Iris pigment epithelial cell (primary cell): ENCODE data around the gene APBB2.
A peak's percentile ranks its signal among the peaks of the same experiment; 100 is the strongest.
"Not testable (repeated sequence)": the region's sequence is repeated elsewhere in the genome, so short reads cannot be mapped to it uniquely, and the experiment has no call there.

Experiments used
- DNase-seq: peaks from one replicate; pipeline ENCODE4 v3.0.0-alpha.2; 2011; ENCODE audit warnings: low read depth

Gene APBB2

GRCh38 chr4:40905414-40905813 lies 308.9 kb downstream of the APBB2 start:
- DNase-seq = no peak

- DNase-seq = not testable (repeated sequence)
These were observed 313.8 kb downstream of the APBB2 start for GRCh38 chr4:40900531-40900930.

GRCh38 chr4:40897557-40898203 lies 316.7 kb downstream of the APBB2 start:
- DNase-seq = peak; percentile 61

- DNase-seq = no peak
These were observed 323.6 kb downstream of the APBB2 start for GRCh38 chr4:40890764-40891163.

- DNase-seq = no peak
These were observed 324.1 kb downstream of the APBB2 start for GRCh38 chr4:40890199-40890598.

- no peak for DNase-seq
These were observed 325.4 kb downstream of the APBB2 start for GRCh38 chr4:40888933-40889332.

- DNase-seq = peak; percentile 94
These were observed 326.6 kb downstream of the APBB2 start for GRCh38 chr4:40887764-40888131.

GRCh38 chr4:40886931-40887763 lies 327.2 kb downstream of the APBB2 start:
- DNase-seq = no peak

GRCh38 chr4:40881851-40882250 lies 332.5 kb downstream of the APBB2 start:
- DNase-seq = no peak

- no peak for DNase-seq
These were observed 333.2 kb downstream of the APBB2 start for GRCh38 chr4:40881096-40881495.

GRCh38 chr4:40878548-40879055 lies 335.7 kb downstream of the APBB2 start:
- no peak for DNase-seq

- no peak for DNase-seq
These were observed 337.3 kb downstream of the APBB2 start for GRCh38 chr4:40877081-40877480.

- DNase-seq = no peak
These were observed 338.7 kb downstream of the APBB2 start for GRCh38 chr4:40875507-40876150.

GRCh38 chr4:40874901-40875300 lies 339.4 kb downstream of the APBB2 start:
- DNase-seq = no peak

GRCh38 chr4:40874331-40874730 lies 340.0 kb downstream of the APBB2 start:
- DNase-seq = no peak

- DNase-seq = no peak
These were observed 342.6 kb downstream of the APBB2 start for GRCh38 chr4:40871695-40872250.

- DNase-seq = no peak
These were observed 344.2 kb downstream of the APBB2 start for GRCh38 chr4:40870150-40870549.

GRCh38 chr4:40865696-40866095 lies 348.6 kb downstream of the APBB2 start:
- no peak for DNase-seq

- no peak for DNase-seq
These were observed 349.8 kb downstream of the APBB2 start for GRCh38 chr4:40864531-40864930.

GRCh38 chr4:40858962-40859361 lies 355.4 kb downstream of the APBB2 start:
- no peak for DNase-seq

- no peak for DNase-seq
These were observed 356.4 kb downstream of the APBB2 start for GRCh38 chr4:40857956-40858355.

- DNase-seq = peak; percentile 64
These were observed 357.4 kb downstream of the APBB2 start for GRCh38 chr4:40856840-40857362.
